Coronary artery (tissue), 2 donors: ENCODE measurements around the gene RANBP17.

ENCODE experiments used
- DNase-seq: peaks from one replicate; pipeline ENCODE4 v3.0.0-alpha.2; 2017; ENCODE audit warnings: low spot score
- H3K27ac ChIP-seq, 2 donors: fragments of 200-600 bp; sonication (generic); one replicate each; pipeline ENCODE4 v1.5.1; 2016 to 2019
- H3K4me3 ChIP-seq: fragments of 200-600 bp; sonication (generic); 2 replicates; pipeline ENCODE4 v1.5.1; 2016; ENCODE audit warnings: mild to moderate bottlenecking, moderate library complexity
- TF ChIP-seq, protein P1 (sequence below): fragments of 200-600 bp; sonication (generic); IDR thresholded peaks from one replicate; pipeline ENCODE4 v1.5.1; 2019; ENCODE audit warnings: antibody characterized with exemption

RANBP17 gene

GRCh38 chr5:171107669-171108068 is 245.9 kb downstream of the RANBP17 start:
- no peak overlapping the region for H3K4me3 ChIP-seq
- no peak for DNase-seq
- no peak overlapping the region for H3K27ac ChIP-seq
- TF ChIP-seq, protein P1, sequence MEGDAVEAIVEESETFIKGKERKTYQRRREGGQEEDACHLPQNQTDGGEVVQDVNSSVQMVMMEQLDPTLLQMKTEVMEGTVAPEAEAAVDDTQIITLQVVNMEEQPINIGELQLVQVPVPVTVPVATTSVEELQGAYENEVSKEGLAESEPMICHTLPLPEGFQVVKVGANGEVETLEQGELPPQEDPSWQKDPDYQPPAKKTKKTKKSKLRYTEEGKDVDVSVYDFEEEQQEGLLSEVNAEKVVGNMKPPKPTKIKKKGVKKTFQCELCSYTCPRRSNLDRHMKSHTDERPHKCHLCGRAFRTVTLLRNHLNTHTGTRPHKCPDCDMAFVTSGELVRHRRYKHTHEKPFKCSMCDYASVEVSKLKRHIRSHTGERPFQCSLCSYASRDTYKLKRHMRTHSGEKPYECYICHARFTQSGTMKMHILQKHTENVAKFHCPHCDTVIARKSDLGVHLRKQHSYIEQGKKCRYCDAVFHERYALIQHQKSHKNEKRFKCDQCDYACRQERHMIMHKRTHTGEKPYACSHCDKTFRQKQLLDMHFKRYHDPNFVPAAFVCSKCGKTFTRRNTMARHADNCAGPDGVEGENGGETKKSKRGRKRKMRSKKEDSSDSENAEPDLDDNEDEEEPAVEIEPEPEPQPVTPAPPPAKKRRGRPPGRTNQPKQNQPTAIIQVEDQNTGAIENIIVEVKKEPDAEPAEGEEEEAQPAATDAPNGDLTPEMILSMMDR, result no peak

- no peak overlapping the region for H3K4me3 ChIP-seq
Measured at GRCh38 chr5:171115519-171115918, 253.7 kb downstream of the RANBP17 start.

GRCh38 chr5:171116719-171117118 is 254.9 kb downstream of the RANBP17 start:
- TF ChIP-seq, protein P1, result no peak
- DNase-seq, result no peak
- no peak overlapping the region for H3K4me3 ChIP-seq

More at GRCh38 chr5:171115519-171115918, 253.7 kb downstream of the RANBP17 start:
- no peak overlapping the region for H3K27ac ChIP-seq
- TF ChIP-seq, protein P1, result no peak
- DNase-seq, result no peak

GRCh38 chr5:171120986-171121622 is 259.3 kb downstream of the RANBP17 start:
- TF ChIP-seq, protein P1, result no peak
- no peak for DNase-seq
- Histone ChIP-seq H3K4me3 (no peak overlapping the region), H3K27ac (no peak overlapping the region)

More at GRCh38 chr5:171116719-171117118, 254.9 kb downstream of the RANBP17 start:
- H3K27ac ChIP-seq, result no peak overlapping the region

DNA sequence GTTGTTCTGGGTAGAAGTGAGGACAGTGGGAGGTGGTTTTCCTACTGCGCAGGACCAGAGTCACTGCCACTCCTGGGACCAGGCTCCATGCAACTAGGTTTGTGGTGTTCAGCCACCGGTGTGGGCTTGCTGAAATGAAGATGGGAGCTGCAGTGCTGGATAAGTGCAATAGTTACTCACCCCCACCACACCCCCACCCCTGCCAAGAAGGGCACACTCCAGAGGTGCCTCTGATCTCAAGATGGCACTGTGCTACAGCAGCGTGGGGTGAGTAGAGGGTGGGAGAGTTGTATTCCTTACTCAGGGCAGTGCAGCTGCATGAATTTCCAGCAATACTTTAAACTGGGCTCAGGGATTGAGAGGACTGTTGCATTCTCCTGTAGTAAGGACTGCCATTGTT is 259.8 kb downstream of the RANBP17 start:
- Histone ChIP-seq H3K27ac (no peak overlapping the region), H3K4me3 (no peak overlapping the region)
- TF ChIP-seq, protein P1, result no peak
- no peak for DNase-seq

- no peak for DNase-seq
- Histone ChIP-seq H3K27ac (no peak overlapping the region), H3K4me3 (no peak overlapping the region)
- TF ChIP-seq, protein P1, result no peak
Measured at GRCh38 chr5:171122372-171122771, 260.6 kb downstream of the RANBP17 start.

DNA sequence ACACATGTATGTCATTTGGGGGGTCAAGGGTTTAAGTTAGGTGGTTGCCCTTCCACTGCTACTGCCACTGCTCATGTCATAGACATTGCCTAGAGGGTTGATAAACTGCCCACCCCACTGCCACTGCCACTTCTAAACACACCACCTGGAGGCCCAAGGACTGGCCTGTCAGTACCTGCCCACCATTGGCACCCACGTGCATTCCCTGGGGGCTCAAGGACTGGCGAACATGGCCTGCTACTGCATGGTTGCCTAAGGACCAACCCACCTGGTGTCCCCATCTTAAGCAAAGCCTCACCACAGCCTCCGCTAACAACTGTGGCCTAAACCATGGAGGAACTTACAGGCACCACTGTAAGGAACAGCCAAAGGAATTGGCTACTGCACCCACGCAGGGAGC is 261.6 kb downstream of the RANBP17 start:
- no peak for DNase-seq
- no peak overlapping the region for H3K27ac ChIP-seq
- no peak overlapping the region for H3K4me3 ChIP-seq
- TF ChIP-seq, protein P1, result no peak
